MM.1S (cell line): Measurements from ENCODE around the gene GADD45G.

ENCODE experiments used
- DNase-seq: peaks from one replicate; pipeline ENCODE4 v3.0.0-alpha.2; 2015
- H2AFZ ChIP-seq: fragments of 300-600 bp; sonication (generic); 2 replicates; pipeline ENCODE4 v1.6.0; 2016; ENCODE audit warnings: antibody characterized with exemption, low read length
- H3F3A ChIP-seq: fragments of 300-600 bp; sonication (generic); 2 replicates; pipeline ENCODE4 v1.6.1; 2016; ENCODE audit warnings: mild to moderate bottlenecking, antibody characterized with exemption, low read length, moderate library complexity, mixed read lengths; ENCODE audit not compliant: insufficient read depth
- H3K27ac ChIP-seq: fragments of 300-600 bp; sonication (generic); 2 replicates; pipeline ENCODE4 v1.5.1; 2016; ENCODE audit warnings: mild to moderate bottlenecking, low read length
- H3K27me3 ChIP-seq: fragments of 300-600 bp; sonication (generic); replicated peaks from 2 replicates; pipeline ENCODE4 v1.6.0; 2016; ENCODE audit warnings: low read length; ENCODE audit not compliant: insufficient read depth
- H3K36me3 ChIP-seq: fragments of 300-600 bp; sonication (generic); replicated peaks from 2 replicates; pipeline ENCODE4 v1.6.1; 2016; ENCODE audit warnings: mild to moderate bottlenecking, low read length, mixed read lengths; ENCODE audit not compliant: insufficient read depth
- H3K4me1 ChIP-seq: fragments of 300-600 bp; sonication (generic); 2 replicates; pipeline ENCODE4 v1.6.1; 2016; ENCODE audit warnings: low read length, mixed read lengths
- H3K4me2 ChIP-seq: fragments of 300-600 bp; sonication (generic); 2 replicates; pipeline ENCODE4 v1.6.0; 2016; ENCODE audit warnings: low read depth, low read length
- H3K4me3 ChIP-seq: fragments of 300-600 bp; sonication (generic); 2 replicates; pipeline ENCODE4 v1.5.1; 2016; ENCODE audit warnings: low read length, mixed read lengths
- H3K79me2 ChIP-seq: fragments of 300-600 bp; sonication (generic); 2 replicates; pipeline ENCODE4 v1.6.1; 2016; ENCODE audit warnings: mixed run types, low read length, mixed read lengths
- H3K9ac ChIP-seq: fragments of 300-600 bp; sonication (generic); 2 replicates; pipeline ENCODE4 v1.6.1; 2016; ENCODE audit warnings: low read length, mixed read lengths
- H3K9me2 ChIP-seq: fragments of 300-600 bp; sonication (generic); replicated peaks from 2 replicates; pipeline ENCODE4 v1.6.1; 2016; ENCODE audit warnings: mild to moderate bottlenecking, low read length, mixed read lengths; ENCODE audit not compliant: insufficient read depth
- H3K9me3 ChIP-seq: fragments of 300-600 bp; sonication (generic); replicated peaks from 2 replicates; pipeline ENCODE4 v1.6.1; 2016; ENCODE audit warnings: mild to moderate bottlenecking, low read length, mixed read lengths; ENCODE audit not compliant: insufficient read depth
- H4K20me1 ChIP-seq: fragments of 300-600 bp; sonication (generic); 2 replicates; pipeline ENCODE4 v1.6.1; 2016; ENCODE audit warnings: mild to moderate bottlenecking, low read length, moderate library complexity, mixed read lengths; ENCODE audit not compliant: insufficient read depth
- CTCF ChIP-seq: fragments of 300-600 bp; sonication (generic); IDR thresholded peaks from 2 replicates; pipeline ENCODE4 v1.5.1; 2016; ENCODE audit warnings: antibody characterized with exemption, low read length, mixed read lengths
- EZH2 ChIP-seq: fragments of 300-600 bp; sonication (generic); optimal IDR thresholded peaks from 2 replicates; pipeline ENCODE3; 2017; ENCODE audit warnings: low read depth, mild to moderate bottlenecking, antibody characterized with exemption, low read length, mixed read lengths
- EZH2phosphoT487 ChIP-seq: fragments of 300-600 bp; sonication (generic); IDR thresholded peaks from 2 replicates; pipeline ENCODE4 v1.6.1; 2018; ENCODE audit warnings: antibody characterized with exemption, low read length

GADD45G gene

DNA sequence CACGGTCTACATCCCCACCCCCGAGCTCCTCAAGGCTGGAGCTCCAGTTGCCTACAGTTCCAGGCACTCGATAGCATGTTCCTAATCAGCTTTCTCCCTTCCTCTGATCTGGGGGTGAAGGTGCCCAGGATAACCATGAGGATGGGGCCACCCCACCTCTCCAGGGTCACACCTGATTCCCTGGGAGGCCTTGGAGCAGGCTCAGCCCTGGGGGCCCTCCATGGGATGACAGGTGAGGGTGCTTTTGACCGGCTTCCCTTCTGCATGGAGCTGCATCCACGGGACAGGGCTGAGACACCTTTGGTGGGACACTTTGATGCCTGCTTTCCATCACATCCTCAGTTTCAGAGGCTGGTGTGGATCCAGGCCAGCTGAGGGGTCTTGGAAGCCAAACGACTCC lies 28.6 kb downstream of the GADD45G start:
- H3K4me2 ChIP-seq = no peak overlapping the region
- no peaks in the 10 kb centered on the region for H4K20me1 ChIP-seq
- DNase-seq = no peak
- H3K9me2 ChIP-seq = no peaks in the 10 kb centered on the region
- H2AFZ ChIP-seq = no peak overlapping the region
- H3K9me3 ChIP-seq = no peaks in the 10 kb centered on the region
- H3K27me3 ChIP-seq = no peaks in the 10 kb centered on the region
- TF ChIP-seq EZH2phosphoT487 (no peak), CTCF (no peak), EZH2 (no peak)
- H3F3A ChIP-seq = no peaks in the 10 kb centered on the region
- H3K36me3 ChIP-seq = no peaks in the 10 kb centered on the region
- no peaks in the 10 kb centered on the region for H3K79me2 ChIP-seq
- H3K4me1 ChIP-seq = no peaks in the 10 kb centered on the region
- H3K9ac ChIP-seq = no peak overlapping the region
- no peak overlapping the region for H3K4me3 ChIP-seq
- H3K27ac ChIP-seq = no peak overlapping the region

DNA sequence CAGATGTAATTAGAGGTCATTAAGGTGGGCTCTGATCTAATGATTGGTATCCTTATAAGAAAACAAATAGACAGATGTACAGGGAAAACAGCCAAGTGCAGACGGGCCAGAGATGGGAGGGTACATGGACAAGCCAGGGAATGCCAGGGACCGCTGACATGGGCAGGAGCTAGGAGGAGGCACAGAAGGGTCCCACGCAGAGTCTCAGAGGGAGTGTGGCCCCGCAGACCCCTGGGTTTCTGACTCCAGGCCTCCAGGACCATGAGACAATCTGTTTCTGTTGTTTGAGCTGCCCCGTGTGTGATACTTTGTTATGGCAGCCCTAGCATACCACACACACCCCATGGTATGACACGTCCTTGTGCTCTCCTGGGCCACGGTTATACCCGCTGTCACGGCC lies 29.1 kb downstream of the GADD45G start:
- Histone ChIP-seq H3K9me3 (no peaks in the 10 kb centered on the region), H3K27ac (no peak overlapping the region), H4K20me1 (no peaks in the 10 kb centered on the region), H3K4me3 (no peak overlapping the region), H3K4me2 (no peak overlapping the region), H3K9me2 (no peaks in the 10 kb centered on the region), H3K36me3 (no peaks in the 10 kb centered on the region), H3K9ac (no peak overlapping the region), H3F3A (no peaks in the 10 kb centered on the region), H3K4me1 (no peaks in the 10 kb centered on the region), H3K79me2 (no peaks in the 10 kb centered on the region), H3K27me3 (no peaks in the 10 kb centered on the region), H2AFZ (no peak overlapping the region)
- TF ChIP-seq EZH2 (no peak), CTCF (no peak), EZH2phosphoT487 (no peak)
- no peak for DNase-seq

- H3K4me2 ChIP-seq = no peak overlapping the region
- H3K4me1 ChIP-seq = no peaks in the 10 kb centered on the region
- no peaks in the 10 kb centered on the region for H3K27me3 ChIP-seq
- no peaks in the 10 kb centered on the region for H4K20me1 ChIP-seq
- no peaks in the 10 kb centered on the region for H3K79me2 ChIP-seq
- no peak for DNase-seq
- H2AFZ ChIP-seq = no peak overlapping the region
- no peak overlapping the region for H3K27ac ChIP-seq
- H3K4me3 ChIP-seq = no peak overlapping the region
- no peaks in the 10 kb centered on the region for H3K36me3 ChIP-seq
- TF ChIP-seq EZH2phosphoT487 = no peak
- no peak for TF ChIP-seq EZH2
- TF ChIP-seq CTCF = no peak
- no peaks in the 10 kb centered on the region for H3K9me2 ChIP-seq
- H3F3A ChIP-seq = no peaks in the 10 kb centered on the region
- H3K9ac ChIP-seq = no peak overlapping the region
- H3K9me3 ChIP-seq = no peaks in the 10 kb centered on the region
Observed at GRCh38 chr9:89634995-89635742, 30.4 kb downstream of the GADD45G start.
